Loucy (cell line): ENCODE results near the gene ATP8A2.

ENCODE experiments used
- H2AFZ ChIP-seq: fragments of 200-600 bp; sonication (generic); 2 replicates; pipeline ENCODE4 v1.6.0; 2016; ENCODE audit warnings: antibody characterized with exemption, mild to moderate bottlenecking, low read length, moderate library complexity
- H3F3A ChIP-seq: fragments of 200-600 bp; 2 replicates; pipeline ENCODE4 v1.6.0; 2016; ENCODE audit warnings: antibody characterized with exemption, low read depth, mild to moderate bottlenecking
- H3K27me3 ChIP-seq: fragments of 200-600 bp; sonication (generic); 2 replicates; pipeline ENCODE4 v1.6.1; 2014; ENCODE audit warnings: low read length, mild to moderate bottlenecking; ENCODE audit not compliant: insufficient read depth, poor library complexity, severe bottlenecking
- H3K36me3 ChIP-seq: fragments of 200-600 bp; sonication (generic); 2 replicates; pipeline ENCODE4 v1.6.1; 2016; ENCODE audit warnings: low read length; ENCODE audit not compliant: insufficient read depth
- H3K4me1 ChIP-seq: fragments of 200-600 bp; sonication (generic); 2 replicates; pipeline ENCODE4 v1.5.1; 2014; ENCODE audit warnings: low read length, mild to moderate bottlenecking; ENCODE audit not compliant: insufficient read depth, poor library complexity, severe bottlenecking
- H3K4me2 ChIP-seq: fragments of 200-600 bp; sonication (generic); 2 replicates; pipeline ENCODE4 v1.6.0; 2014; ENCODE audit warnings: antibody characterized with exemption, low read length, low read depth, mild to moderate bottlenecking; ENCODE audit not compliant: poor library complexity, severe bottlenecking
- H3K4me3 ChIP-seq: fragments of 200-600 bp; sonication (generic); 2 replicates; pipeline ENCODE4 v1.5.1; 2014; ENCODE audit warnings: low read length, mild to moderate bottlenecking, mixed read lengths; ENCODE audit not compliant: poor library complexity, severe bottlenecking
- H3K79me2 ChIP-seq: fragments of 200-600 bp; sonication (generic); 2 replicates; pipeline ENCODE4 v1.6.1; 2014; ENCODE audit warnings: low read length; ENCODE audit not compliant: insufficient read depth
- H3K9ac ChIP-seq: fragments of 200-600 bp; sonication (generic); 2 replicates; pipeline ENCODE4 v1.6.0; 2014; ENCODE audit warnings: mild to moderate bottlenecking, low read depth, low read length, moderate library complexity; ENCODE audit not compliant: poor library complexity, severe bottlenecking
- H3K9me2 ChIP-seq: fragments of 200-600 bp; sonication (generic); replicated peaks from 2 replicates; pipeline ENCODE4 v1.6.1; 2016; ENCODE audit warnings: low read depth, low read length, mixed read lengths
- H3K9me3 ChIP-seq: fragments of 200-600 bp; sonication (generic); 2 replicates; pipeline ENCODE4 v1.6.1; 2014; ENCODE audit warnings: mild to moderate bottlenecking, antibody characterized with exemption, low read length, low read depth; ENCODE audit not compliant: insufficient read depth
- H4K20me1 ChIP-seq: fragments of 200-600 bp; sonication (generic); 2 replicates; pipeline ENCODE4 v1.6.0; 2014; ENCODE audit warnings: antibody characterized with exemption, low read length, mild to moderate bottlenecking; ENCODE audit not compliant: insufficient read depth, poor library complexity, severe bottlenecking
- CTCF ChIP-seq: fragments of 200-600 bp; sonication (generic); conservative IDR thresholded peaks from 2 replicates; pipeline ENCODE4 v1.5.1; 2014; ENCODE audit warnings: mild to moderate bottlenecking, antibody characterized with exemption, low read length
- EZH2phosphoT487 ChIP-seq: fragments of 200-600 bp; IDR thresholded peaks from 2 replicates; pipeline ENCODE4 v1.6.1; 2018; ENCODE audit warnings: antibody characterized with exemption, mild to moderate bottlenecking, moderate library complexity, borderline replicate concordance

The ATP8A2 gene

GRCh38 chr13:25899952-25900351 is 528.2 kb downstream of the ATP8A2 start:
- no peaks in the 10 kb centered on the region for H4K20me1 ChIP-seq
- peak overlapping the region; percentile 49 for H3K4me2 ChIP-seq
- peaks cover 11% of the 10 kb centered on the region; the same call in 1 of the 2 replicates for H3K9me3 ChIP-seq
- H3K79me2 ChIP-seq, result no peaks in the 10 kb centered on the region
- peak overlapping the region; percentile 26 for H3K4me3 ChIP-seq
- H3K9me2 ChIP-seq, result no peaks in the 10 kb centered on the region
- peak overlapping the region; percentile 30 for H3K9ac ChIP-seq
- no peaks in the 10 kb centered on the region for H3K27me3 ChIP-seq
- no peaks in the 10 kb centered on the region for H3F3A ChIP-seq
- H3K4me1 ChIP-seq, result peaks cover 61% of the 10 kb centered on the region
- no peak overlapping the region for H2AFZ ChIP-seq
- TF ChIP-seq EZH2phosphoT487 (no peak), CTCF (no peak)
- no peaks in the 10 kb centered on the region for H3K36me3 ChIP-seq

- Histone ChIP-seq H3K9me3 (peaks cover 11% of the 10 kb centered on the region; the same call in 1 of the 2 replicates), H2AFZ (no peak overlapping the region), H3K27me3 (no peaks in the 10 kb centered on the region), H4K20me1 (no peaks in the 10 kb centered on the region), H3K4me2 (peak overlapping the region; percentile 60), H3K79me2 (no peaks in the 10 kb centered on the region), H3K4me3 (peak overlapping the region; percentile 22), H3K9ac (peak overlapping the region; percentile 35), H3K4me1 (peaks cover 79% of the 10 kb centered on the region), H3F3A (no peaks in the 10 kb centered on the region), H3K36me3 (no peaks in the 10 kb centered on the region), H3K9me2 (no peaks in the 10 kb centered on the region)
- TF ChIP-seq EZH2phosphoT487, result no peak
Observed at GRCh38 chr13:25901460-25902376, 529.9 kb downstream of the ATP8A2 start.

GRCh38 chr13:25902455-25902854 is 530.7 kb downstream of the ATP8A2 start:
- Histone ChIP-seq H3K9me2 (no peaks in the 10 kb centered on the region), H3K79me2 (no peaks in the 10 kb centered on the region), H3K4me1 (peaks cover 80% of the 10 kb centered on the region), H3F3A (no peaks in the 10 kb centered on the region), H3K9ac (peak overlapping the region; percentile 35), H4K20me1 (no peaks in the 10 kb centered on the region), H3K27me3 (no peaks in the 10 kb centered on the region), H3K36me3 (no peaks in the 10 kb centered on the region), H2AFZ (peak overlapping the region; percentile 31), H3K4me2 (peak overlapping the region; percentile 60), H3K4me3 (peak overlapping the region; percentile 22), H3K9me3 (peaks cover 11% of the 10 kb centered on the region; the same call in 1 of the 2 replicates)
- TF ChIP-seq EZH2phosphoT487, result no peak
- TF ChIP-seq CTCF, result no peak
